GM21717 (cell line): Measurements from ENCODE around the gene WNT6.
"Not testable (repeated sequence)": the region's sequence is repeated elsewhere in the genome, so short reads cannot be mapped to it uniquely, and the experiment has no call there.

Experiments used
- ATAC-seq: cut with Tn5 transposase; IDR thresholded peaks from one replicate; pipeline ENCODE4 v1.9.1; 2021; ENCODE audit warnings: mild to moderate bottlenecking, moderate library complexity; ENCODE audit not compliant: unreplicated experiment

Gene WNT6

DNA sequence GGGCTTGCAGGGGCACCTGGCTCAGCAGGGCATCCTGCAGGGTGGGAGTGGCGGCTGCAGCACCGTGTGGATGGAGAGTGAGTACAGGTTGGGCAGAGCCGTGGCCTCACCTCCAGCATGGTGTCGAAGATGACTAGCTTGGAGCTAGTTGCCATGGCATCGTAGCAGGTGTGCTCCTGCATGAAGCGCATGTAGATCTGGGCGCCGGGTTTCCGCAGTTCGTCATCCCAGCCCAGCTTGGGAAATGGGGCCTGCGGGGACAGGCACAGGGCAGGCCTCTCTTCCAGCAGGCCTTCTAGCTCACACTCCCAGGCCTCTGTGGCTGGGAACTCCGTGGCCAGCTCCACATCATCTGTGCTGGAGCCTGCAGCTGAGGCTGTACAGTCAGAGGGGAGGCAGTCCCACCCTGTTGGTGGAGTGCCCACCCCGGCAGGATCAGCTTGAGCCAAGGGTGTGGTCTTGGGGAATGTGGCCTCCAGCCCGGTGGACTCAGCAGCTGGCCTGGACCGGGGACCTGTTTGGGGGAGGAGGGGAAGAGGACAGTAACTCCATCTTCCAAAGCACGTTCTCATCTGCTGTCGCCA lies 29.6 kb upstream of the WNT6 start:
- no peak for ATAC-seq

GRCh38 chr2:218830526-218831306 lies 28.9 kb upstream of the WNT6 start:
- no peak for ATAC-seq

DNA sequence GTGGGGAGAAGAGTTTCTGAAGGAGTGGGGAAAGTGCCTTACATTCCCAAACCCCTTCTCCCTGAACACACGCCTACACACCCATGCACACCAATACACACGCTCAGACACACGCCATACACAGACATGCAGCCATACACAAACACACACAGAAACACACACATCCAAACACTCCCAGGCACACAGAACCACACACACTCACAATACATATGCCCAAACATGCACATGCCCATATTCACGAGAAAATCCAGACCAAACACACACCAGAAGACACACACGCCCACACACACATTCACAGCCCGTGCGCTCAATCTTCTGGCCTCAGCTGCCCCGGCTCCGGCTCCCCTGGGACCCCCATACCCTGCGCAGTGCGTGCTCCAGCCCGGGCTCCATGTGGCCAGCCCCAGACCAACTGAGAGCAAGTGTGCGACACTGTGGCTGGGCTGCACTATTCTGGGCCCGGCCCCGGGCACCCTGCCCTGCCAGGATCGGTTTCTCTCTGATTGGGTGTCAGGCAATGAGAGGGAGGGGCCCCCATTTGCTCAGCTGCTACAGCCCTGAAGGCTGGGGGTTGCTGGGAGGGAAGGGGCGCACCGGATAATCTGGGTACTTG lies 28.1 kb upstream of the WNT6 start, which contains the start of gene PRKAG3:
Gene PRKAG3 (minus strand): TSS at position 426 of the 613 bp plus-strand sequence.
- no peak for ATAC-seq

- no peak for ATAC-seq
Observed at GRCh38 chr2:218832081-218832480, 27.5 kb upstream of the WNT6 start.

- no peak for ATAC-seq
Observed at GRCh38 chr2:218832520-218832919, 27.1 kb upstream of the WNT6 start.

GRCh38 chr2:218833023-218833609 lies 26.5 kb upstream of the WNT6 start:
- ATAC-seq: no peak

- ATAC-seq: no peak
Observed at GRCh38 chr2:218834685-218835084, 24.9 kb upstream of the WNT6 start.

GRCh38 chr2:218837495-218837894 lies 22.1 kb upstream of the WNT6 start:
- no peak for ATAC-seq

GRCh38 chr2:218839430-218839829 lies 20.2 kb upstream of the WNT6 start:
- ATAC-seq: no peak

DNA sequence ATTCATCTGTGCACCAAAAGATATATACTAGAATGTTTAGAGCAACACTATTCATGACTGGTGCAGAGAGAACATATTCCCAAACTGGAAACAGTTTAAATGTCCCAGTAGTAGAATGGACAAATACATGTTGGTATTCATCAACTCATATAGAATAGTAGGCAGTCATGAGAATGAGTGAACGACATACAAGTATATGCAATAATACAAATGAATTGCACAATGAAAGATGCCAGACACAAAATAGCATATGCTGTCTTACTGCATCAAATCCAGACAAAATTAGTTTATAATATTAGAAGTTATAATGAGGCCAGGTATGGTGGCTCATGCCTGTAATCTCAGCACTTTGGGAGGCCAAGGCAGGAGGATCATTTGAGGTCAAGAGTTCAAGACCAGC lies 19.7 kb upstream of the WNT6 start:
- ATAC-seq: no peak

DNA sequence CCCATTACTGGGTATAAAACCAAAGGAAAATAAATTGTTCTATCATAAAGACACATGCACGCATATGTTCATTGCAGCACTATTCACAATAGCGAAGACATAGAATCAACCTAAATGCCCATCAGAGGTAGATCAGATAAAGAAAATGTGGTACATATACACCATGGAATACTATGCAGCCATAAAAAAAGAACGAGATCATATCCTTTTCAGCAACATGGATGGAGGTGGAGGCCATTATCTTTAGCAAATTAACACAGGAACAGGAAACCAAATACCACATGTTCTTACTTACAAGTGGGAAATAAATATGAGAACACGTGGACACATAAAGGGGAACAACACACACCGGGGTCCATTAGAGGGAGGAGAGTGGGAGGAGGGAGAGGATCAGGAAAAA lies 15.3 kb upstream of the WNT6 start:
- not testable (repeated sequence) for ATAC-seq

- not testable (repeated sequence) for ATAC-seq
Observed at GRCh38 chr2:218846963-218847362, 12.6 kb upstream of the WNT6 start.

DNA sequence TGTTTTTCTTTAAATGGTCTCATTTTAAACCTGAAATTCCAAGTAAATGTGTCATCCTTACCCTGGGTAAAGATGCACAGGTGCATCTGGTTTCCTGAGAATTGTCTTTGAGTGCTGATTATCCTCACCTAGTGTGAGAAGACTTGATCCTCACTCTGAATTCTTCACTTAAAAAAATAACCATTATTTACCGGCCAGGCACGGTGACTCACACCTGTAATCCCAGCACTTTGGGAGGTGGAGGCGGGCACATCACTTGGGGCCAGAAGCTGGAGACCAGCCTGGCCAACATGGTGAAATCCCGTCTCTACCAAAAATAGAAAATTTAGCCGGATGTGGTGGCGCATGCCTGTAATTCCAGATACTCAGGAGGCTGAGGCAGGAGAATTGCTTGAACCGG lies 9.9 kb upstream of the WNT6 start:
- ATAC-seq: no peak

DNA sequence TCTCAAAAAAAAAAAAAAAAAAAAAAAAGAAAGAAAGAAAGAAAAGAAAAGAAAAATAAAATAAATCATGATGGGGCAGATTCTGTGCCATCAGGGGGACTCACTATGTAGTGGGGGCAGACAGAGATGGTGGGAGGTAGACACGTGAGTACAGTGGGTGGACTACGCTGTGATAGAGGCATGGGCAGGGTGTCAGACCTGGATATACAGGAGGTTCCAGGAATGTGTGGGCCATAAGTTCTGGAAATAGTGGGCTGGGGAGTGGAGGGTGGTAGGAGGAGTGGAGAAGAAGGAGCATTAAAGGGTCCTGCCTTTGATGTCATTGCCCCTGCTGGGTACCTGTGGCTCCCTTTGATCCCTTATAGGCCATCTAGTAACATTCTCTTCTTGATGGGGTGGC lies 8.8 kb upstream of the WNT6 start:
- ATAC-seq: no peak

GRCh38 chr2:218851286-218851685 lies 8.3 kb upstream of the WNT6 start:
- no peak for ATAC-seq

- no peak for ATAC-seq
Observed at GRCh38 chr2:218852911-218853667, 6.5 kb upstream of the WNT6 start.

DNA sequence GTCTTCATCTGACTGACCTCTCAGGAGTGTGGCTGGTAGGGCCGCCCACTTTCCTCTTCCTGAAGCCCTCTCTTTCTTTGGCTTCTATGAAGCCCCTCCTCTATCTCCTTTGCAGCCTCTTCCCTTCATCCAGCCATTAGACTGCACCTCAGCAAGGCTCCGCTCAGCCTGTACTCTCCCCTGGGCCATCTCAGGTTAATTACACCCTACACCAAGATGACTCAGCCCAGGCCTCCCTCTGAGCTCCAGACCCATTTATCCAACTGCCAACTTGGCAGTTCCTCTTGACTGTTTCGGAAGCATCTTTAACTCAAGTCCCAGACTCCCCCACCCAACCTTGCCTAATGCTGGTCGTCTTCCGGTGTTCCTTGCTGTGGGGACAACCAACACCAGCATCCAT lies 5.8 kb upstream of the WNT6 start:
- ATAC-seq: no peak

- no peak for ATAC-seq
Observed at GRCh38 chr2:218854860-218855259, 4.7 kb upstream of the WNT6 start.

DNA sequence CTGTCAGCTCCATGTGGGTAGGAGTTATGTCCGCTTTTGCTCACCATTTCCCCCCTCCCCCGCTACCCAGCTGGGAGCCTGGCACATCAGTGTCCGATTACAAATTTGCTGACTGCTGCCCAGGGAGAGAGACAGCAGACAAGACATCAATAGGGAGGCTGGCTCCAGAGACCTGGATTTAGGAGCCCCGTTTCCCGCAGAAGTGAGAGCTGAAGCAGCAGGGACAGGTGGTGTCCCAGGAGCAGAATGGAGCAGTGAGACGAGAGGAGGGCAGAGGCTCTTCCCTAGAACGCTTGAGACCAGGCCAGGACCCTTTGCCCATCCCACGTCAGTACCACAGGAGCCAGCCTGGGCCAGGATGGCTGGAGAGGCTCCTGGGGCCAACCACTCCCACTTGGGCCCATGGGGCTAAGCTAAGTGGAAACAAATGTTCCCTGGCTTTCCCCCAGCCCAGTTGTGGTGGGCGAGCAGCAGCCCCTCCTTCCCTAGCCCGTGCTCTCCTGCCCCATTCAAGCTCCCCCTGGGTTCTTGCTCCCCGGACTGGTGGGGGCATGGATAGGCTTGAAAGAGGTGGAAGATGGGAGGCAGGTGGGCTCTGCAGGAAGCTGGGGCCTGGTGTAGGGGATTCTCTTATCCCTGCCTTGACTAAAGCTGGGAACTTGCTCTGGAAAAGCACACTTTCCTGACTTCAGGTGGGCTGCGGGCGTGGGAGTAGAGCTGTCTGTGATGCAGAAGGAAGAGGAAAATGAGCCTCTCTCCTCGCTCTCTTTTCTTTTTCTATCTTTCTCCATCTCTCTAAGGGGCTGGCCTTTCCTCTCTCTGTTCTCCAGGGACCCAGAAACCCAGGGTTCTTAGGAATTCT lies 4.1 kb upstream of the WNT6 start:
- ATAC-seq: no peak
